HG03378 (cell line): Measurements from ENCODE around the gene SYT9.
"Not testable (repeated sequence)": the region's sequence is repeated elsewhere in the genome, so short reads cannot be mapped to it uniquely, and the experiment has no call there.

Source experiments
- ATAC-seq: cut with Tn5 transposase; IDR thresholded peaks from one replicate; pipeline ENCODE4 v1.9.1; 2021; ENCODE audit warnings: mild to moderate bottlenecking, moderate library complexity; ENCODE audit not compliant: unreplicated experiment

The SYT9 gene

GRCh38 chr11:7498193-7498592 lies 246.5 kb downstream of the SYT9 start:
- no peak for ATAC-seq

DNA sequence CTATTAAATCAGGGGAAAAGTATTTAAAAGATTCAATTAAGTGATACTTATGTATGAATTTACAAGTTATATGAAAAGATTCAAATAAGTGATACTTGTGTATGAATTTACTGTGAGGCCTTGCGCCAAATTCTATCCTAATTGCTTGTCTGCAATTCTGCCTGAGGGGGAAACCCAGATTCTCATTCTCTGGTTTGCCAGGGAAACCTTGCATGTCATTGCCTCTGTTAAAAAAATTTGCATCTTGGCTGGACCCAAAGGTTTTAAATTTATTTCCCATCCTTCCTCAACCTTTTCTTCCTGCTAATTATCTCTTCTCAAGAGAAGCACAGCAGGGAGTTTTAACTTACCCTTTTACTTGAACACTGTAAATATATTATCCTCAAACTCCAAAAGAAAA lies 247.4 kb downstream of the SYT9 start:
- ATAC-seq: no peak

GRCh38 chr11:7500251-7500650 lies 248.5 kb downstream of the SYT9 start:
- ATAC-seq: no peak

GRCh38 chr11:7501251-7501650 lies 249.5 kb downstream of the SYT9 start:
- no peak for ATAC-seq

DNA sequence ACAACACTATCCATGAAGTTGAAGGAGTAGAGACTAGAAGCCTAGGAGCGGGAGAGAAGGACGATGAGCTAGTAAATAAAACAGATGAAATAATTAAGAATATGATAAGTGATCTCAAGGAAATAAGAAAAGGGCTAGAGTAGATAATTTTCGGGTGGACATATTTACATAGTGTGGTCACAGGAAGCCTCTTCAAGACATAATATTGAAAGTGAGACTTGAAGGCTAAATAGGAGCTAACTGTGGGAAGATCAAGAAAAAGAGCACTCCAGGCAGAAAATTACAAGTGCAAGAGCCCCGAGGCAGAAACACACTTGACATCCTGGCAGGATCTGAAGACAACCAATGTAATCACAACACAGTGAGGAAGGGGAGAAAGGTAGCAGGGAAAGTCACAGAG lies 250.2 kb downstream of the SYT9 start:
- ATAC-seq: no peak

- ATAC-seq: no peak
Observed at GRCh38 chr11:7506243-7506642, 254.5 kb downstream of the SYT9 start.

- no peak for ATAC-seq
Observed at GRCh38 chr11:7508087-7508486, 256.4 kb downstream of the SYT9 start.

DNA sequence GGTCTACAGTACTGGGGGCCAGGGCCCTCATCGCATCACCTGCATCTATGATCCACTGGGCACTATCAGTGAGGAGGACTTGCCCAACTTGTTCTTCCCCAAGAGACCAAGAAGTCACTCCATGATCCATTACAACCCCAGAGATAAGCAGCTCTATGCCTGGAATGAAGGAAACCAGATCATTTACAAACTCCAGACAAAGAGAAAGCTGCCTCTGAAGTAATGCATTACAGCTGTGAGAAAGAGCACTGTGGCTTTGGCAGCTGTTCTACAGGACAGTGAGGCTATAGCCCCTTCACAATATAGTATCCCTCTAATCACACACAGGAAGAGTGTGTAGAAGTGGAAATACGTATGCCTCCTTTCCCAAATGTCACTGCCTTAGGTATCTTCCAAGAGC lies 258.3 kb downstream of the SYT9 start:
- ATAC-seq: no peak

GRCh38 chr11:7511401-7511800 lies 259.7 kb downstream of the SYT9 start:
- ATAC-seq: no peak

- ATAC-seq: peak; percentile 81
Observed at GRCh38 chr11:7512525-7513233, 261.0 kb downstream of the SYT9 start.

DNA sequence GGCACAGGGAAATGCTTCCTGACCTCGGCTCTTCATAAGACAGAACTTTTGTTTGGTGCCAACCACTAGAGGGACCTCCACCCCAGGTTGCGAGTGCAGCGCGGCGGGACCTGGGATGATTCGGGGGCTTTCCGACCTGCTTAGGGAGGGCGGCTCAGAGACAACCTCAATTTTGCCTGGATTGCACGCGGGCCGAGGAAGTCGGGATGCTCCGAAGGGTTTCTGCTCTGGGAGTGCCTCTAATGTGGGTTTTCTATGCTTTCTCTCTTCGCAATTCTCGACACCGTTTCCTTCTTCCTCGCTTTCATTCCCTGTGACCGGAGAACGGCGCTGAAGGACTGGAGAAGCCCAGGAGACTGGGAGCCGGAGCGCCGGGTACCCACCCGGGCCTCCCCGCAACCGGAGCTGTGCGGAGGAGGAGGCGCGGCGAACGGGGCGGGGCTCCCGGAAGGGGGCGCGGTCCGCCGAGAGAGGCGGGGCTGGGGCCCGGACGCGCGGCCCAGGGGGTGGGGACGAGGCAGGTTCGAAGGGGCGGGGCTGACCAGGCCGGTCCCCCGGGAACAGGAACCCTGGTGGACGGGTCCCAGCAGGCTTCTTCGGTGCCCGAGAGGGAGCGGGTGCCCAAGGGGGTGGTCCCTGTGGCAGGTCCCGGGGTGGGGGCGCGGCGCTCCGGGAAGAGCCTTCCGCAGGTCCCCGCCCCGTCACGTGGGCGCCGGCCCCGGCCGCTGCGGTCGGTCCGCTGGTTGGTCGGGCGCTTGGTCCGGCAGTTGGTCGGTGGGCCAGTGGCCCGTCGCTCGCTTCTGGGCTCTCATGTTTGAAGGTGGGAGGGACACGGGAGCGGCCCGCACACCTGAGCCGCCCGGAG lies 261.8 kb downstream of the SYT9 start, which contains the start of gene PPFIBP2:
Gene PPFIBP2, plus strand, starts transcription at position 766 of the 865 bp plus-strand sequence. CDS start 35,477 bp downstream, outside the sequence.
- ATAC-seq: peak; percentile 46

- ATAC-seq: no peak
Observed at GRCh38 chr11:7514099-7514591, 262.4 kb downstream of the SYT9 start.

- ATAC-seq: no peak
Observed at GRCh38 chr11:7515447-7515886, 263.8 kb downstream of the SYT9 start.

DNA sequence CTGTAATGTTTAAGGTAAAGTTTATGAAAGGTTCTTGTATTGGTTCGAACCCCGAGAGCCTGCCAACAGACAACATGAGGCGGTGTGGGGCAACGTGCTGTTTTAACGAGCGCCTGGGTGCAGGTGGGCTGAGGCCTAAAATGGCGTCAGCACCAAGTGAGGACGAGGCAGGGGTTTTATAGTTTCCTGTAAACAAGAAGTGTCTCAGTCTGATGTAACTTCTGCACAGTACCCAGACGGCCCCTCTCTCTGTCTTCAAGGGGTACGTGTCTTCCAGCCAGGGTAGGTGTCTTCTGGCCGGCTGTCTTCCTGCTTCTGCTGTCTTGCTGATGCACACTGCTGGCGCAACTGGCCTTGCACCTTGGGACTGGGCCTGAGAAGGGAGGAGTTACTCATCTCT lies 264.8 kb downstream of the SYT9 start:
- ATAC-seq: no peak

DNA sequence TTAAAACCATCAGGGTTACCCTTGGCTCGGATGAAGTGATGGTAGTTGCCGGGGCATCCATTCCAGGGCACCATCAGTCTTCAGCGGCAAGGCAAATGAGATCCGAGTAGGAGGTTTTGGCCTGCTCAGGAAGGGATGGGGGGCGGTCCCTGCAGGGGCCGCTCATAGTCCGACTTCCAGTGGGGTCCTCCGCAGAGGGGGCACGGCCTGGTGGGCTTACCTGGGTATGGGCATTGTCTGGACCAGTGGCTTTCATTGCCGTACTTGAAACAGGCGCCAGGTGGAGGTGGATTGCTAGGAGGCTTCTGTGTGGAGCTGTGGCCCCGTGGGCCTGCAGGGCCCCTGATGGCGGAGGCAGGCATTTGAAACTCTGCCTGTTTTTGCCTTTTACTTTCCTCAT lies 266.0 kb downstream of the SYT9 start:
- ATAC-seq: not testable (repeated sequence)
